ENCODE results near the gene CERS6.

CERS6 gene

DNA sequence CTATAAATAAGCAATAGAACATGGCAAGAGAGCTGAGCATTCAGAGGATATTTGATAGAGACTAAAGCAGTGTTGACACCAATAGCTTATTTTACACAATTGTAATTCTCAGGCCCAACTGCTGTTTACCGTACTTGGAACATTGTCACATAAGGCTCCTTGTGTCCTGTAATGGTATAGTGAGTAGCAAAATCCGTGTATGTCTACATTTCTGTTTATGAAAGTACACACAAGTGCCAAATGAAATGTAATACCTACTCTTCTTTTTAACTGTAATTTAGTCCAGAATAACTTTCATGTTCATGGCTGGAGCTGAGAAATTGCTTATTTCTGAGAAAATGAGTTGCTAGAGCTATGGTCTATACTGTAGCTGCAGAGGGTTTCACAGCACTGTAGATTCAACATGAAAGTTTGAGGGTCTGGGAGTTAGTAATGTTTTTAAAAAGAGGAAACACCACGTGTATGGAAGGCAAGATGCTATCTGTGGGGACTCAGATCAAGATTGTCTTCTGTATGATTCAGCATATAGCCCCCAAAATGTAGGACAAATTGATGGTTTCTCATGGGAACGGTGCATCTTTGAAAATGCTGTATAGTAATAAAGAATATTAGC, 236.2 kb downstream of the CERS6 start:
- no peak for TF ChIP-seq ZNF138 (tag by site-specific recombination; IDR thresholded peaks at IDR 0.05; ENCODE audit: borderline replicate concordance)
- TF ChIP-seq ZNF404 (tag by site-specific recombination; IDR thresholded peaks at IDR 0.05), result no peak
- TF ChIP-seq, protein P1, sequence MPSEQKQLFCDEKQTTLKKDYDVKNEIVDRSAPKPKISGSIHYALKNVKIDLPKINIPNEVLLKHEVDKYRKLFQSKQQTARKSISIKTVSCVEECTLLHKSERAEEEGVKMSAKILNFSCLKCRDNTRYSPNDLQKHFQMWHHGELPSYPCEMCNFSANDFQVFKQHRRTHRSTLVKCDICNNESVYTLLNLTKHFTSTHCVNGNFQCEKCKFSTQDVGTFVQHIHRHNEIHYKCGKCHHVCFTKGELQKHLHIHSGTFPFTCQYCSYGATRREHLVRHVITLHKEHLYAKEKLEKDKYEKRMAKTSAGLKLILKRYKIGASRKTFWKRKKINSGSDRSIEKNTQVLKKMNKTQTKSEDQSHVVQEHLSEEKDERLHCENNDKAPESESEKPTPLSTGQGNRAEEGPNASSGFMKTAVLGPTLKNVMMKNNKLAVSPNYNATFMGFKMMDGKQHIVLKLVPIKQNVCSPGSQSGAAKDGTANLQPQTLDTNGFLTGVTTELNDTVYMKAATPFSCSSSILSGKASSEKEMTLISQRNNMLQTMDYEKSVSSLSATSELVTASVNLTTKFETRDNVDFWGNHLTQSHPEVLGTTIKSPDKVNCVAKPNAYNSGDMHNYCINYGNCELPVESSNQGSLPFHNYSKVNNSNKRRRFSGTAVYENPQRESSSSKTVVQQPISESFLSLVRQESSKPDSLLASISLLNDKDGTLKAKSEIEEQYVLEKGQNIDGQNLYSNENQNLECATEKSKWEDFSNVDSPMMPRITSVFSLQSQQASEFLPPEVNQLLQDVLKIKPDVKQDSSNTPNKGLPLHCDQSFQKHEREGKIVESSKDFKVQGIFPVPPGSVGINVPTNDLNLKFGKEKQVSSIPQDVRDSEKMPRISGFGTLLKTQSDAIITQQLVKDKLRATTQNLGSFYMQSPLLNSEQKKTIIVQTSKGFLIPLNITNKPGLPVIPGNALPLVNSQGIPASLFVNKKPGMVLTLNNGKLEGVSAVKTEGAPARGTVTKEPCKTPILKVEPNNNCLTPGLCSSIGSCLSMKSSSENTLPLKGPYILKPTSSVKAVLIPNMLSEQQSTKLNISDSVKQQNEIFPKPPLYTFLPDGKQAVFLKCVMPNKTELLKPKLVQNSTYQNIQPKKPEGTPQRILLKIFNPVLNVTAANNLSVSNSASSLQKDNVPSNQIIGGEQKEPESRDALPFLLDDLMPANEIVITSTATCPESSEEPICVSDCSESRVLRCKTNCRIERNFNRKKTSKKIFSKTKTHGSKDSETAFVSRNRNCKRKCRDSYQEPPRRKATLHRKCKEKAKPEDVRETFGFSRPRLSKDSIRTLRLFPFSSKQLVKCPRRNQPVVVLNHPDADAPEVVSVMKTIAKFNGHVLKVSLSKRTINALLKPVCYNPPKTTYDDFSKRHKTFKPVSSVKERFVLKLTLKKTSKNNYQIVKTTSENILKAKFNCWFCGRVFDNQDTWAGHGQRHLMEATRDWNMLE (tag by site-specific recombination; conservative IDR thresholded peaks at IDR 0.05; ENCODE audit: low read depth), result no peak
- TF ChIP-seq ZNF16 (tag by site-specific recombination; IDR thresholded peaks at IDR 0.05; ENCODE audit: low read depth), result no peak
- no peak for TF ChIP-seq TCF7L2 (IDR thresholded peaks at IDR 0.05; ENCODE audit: borderline replicate concordance, low read depth, low read length)
- TF ChIP-seq ZBTB10 (tag by site-specific recombination; IDR thresholded peaks at IDR 0.05), result no peak
- no peak for TF ChIP-seq BCL11A (tag by site-specific recombination; IDR thresholded peaks at IDR 0.05; ENCODE audit: low read depth)
- TF ChIP-seq ZNF184 (tag by site-specific recombination; IDR thresholded peaks at IDR 0.05), result no peak
- TF ChIP-seq YY1 (tag by site-specific recombination; IDR thresholded peaks at IDR 0.05), result no peak
- no peak for TF ChIP-seq ZNF76 (tag by site-specific recombination; IDR thresholded peaks at IDR 0.05; ENCODE audit: borderline replicate concordance, low read depth)
- no peak for TF ChIP-seq ZNF280C (tag by site-specific recombination; IDR thresholded peaks at IDR 0.05)
- TF ChIP-seq WT1 (tag by site-specific recombination; IDR thresholded peaks at IDR 0.05), result no peak
- TF ChIP-seq, protein P2, sequence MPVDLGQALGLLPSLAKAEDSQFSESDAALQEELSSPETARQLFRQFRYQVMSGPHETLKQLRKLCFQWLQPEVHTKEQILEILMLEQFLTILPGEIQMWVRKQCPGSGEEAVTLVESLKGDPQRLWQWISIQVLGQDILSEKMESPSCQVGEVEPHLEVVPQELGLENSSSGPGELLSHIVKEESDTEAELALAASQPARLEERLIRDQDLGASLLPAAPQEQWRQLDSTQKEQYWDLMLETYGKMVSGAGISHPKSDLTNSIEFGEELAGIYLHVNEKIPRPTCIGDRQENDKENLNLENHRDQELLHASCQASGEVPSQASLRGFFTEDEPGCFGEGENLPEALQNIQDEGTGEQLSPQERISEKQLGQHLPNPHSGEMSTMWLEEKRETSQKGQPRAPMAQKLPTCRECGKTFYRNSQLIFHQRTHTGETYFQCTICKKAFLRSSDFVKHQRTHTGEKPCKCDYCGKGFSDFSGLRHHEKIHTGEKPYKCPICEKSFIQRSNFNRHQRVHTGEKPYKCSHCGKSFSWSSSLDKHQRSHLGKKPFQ (tag by site-specific recombination; IDR thresholded peaks at IDR 0.05), result no peak
- ChIA-PET POLR2A (no interaction called here), CTCF (interaction anchor here (0.6 kb wide), 2 partner anchors 45 to 196 kb away, joined by 4 read pairs; no protein-coding TSS in a partner anchor)
- Histone ChIP-seq H3K36me3 (ENCODE audit: control insufficient read depth in 2 of 2, insufficient read depth in 1 of 2, low read length in 2 of 2) (peaks cover 0 to 17% of the 10 kb centered on the region in 2 experiments; a peak in 1 of 3 replicates), H3K4me1 (ENCODE audit: control insufficient read depth, insufficient read depth, low read length) (peaks cover 2% of the 10 kb centered on the region; the same call in 1 of the 2 replicates), H3K27ac (ENCODE audit: extremely low read depth, low read depth, low read length) (no peak overlapping the region), H3K9me3 (ENCODE audit: control insufficient read depth, insufficient read depth, low read depth, low read length) (no peaks in the 10 kb centered on the region), H3K4me3 (ENCODE audit: low read depth, low read length) (no peak overlapping the region)
